GM12864 (cell line): ENCODE measurements around the gene HACE1.

Experiments used
- DNase-seq: peaks from one replicate; pipeline ENCODE4 v3.0.0-alpha.2; 2011; ENCODE audit warnings: low read depth
- H3K4me3 ChIP-seq: 2 replicates; pipeline ENCODE4 v1.5.1; 2011; ENCODE audit warnings: mild to moderate bottlenecking, low read depth, low read length, control low read depth
- TF ChIP-seq, protein P1 (sequence below): IDR thresholded peaks from 2 replicates; pipeline ENCODE4 v1.5.1; 2011; ENCODE audit warnings: low read depth, mild to moderate bottlenecking, moderate library complexity, low read length, control low read depth, inconsistent platforms; ENCODE audit errors: missing control alignments

HACE1 gene

GRCh38 chr6:104885518-104886043 is 25.9 kb upstream of the HACE1 start:
- no peak overlapping the region for H3K4me3 ChIP-seq
- no peak for DNase-seq
- TF ChIP-seq, protein P1, sequence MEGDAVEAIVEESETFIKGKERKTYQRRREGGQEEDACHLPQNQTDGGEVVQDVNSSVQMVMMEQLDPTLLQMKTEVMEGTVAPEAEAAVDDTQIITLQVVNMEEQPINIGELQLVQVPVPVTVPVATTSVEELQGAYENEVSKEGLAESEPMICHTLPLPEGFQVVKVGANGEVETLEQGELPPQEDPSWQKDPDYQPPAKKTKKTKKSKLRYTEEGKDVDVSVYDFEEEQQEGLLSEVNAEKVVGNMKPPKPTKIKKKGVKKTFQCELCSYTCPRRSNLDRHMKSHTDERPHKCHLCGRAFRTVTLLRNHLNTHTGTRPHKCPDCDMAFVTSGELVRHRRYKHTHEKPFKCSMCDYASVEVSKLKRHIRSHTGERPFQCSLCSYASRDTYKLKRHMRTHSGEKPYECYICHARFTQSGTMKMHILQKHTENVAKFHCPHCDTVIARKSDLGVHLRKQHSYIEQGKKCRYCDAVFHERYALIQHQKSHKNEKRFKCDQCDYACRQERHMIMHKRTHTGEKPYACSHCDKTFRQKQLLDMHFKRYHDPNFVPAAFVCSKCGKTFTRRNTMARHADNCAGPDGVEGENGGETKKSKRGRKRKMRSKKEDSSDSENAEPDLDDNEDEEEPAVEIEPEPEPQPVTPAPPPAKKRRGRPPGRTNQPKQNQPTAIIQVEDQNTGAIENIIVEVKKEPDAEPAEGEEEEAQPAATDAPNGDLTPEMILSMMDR, result no peak

- TF ChIP-seq, protein P1, result no peak
- DNase-seq, result no peak
- no peak overlapping the region for H3K4me3 ChIP-seq
Observed at GRCh38 chr6:104884867-104885517, 25.3 kb upstream of the HACE1 start.

- H3K4me3 ChIP-seq, result no peak overlapping the region
- DNase-seq, result no peak
- TF ChIP-seq, protein P1, result no peak
Observed at GRCh38 chr6:104881964-104882668, 22.4 kb upstream of the HACE1 start.

GRCh38 chr6:104862456-104862855 is 2.7 kb upstream of the HACE1 start:
- DNase-seq, result no peak
- no peak overlapping the region for H3K4me3 ChIP-seq
- TF ChIP-seq, protein P1, result no peak

DNA sequence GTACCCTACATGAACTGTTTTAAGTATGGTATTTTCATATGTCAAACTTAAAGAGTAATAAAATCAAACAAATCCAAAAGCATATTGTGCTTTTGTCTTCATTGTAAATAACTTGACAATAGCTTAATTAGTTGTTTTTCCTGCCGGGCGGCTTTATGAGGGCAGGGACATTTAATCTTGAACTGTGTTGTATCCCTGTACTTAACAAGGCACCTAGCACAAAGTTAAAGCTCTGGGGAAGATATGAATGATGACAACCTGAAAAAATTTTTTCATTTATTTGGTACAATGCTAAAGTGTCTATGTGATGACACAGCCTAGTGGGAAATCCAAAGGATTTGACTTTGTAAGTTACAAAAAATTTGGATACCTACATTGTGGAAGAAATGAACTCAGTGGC is 502 bp upstream of the HACE1 start:
- TF ChIP-seq, protein P1, result no peak
- no peak for DNase-seq
- H3K4me3 ChIP-seq, result peak overlapping the region; percentile 80; the same call in 1 of the 2 replicates

DNA sequence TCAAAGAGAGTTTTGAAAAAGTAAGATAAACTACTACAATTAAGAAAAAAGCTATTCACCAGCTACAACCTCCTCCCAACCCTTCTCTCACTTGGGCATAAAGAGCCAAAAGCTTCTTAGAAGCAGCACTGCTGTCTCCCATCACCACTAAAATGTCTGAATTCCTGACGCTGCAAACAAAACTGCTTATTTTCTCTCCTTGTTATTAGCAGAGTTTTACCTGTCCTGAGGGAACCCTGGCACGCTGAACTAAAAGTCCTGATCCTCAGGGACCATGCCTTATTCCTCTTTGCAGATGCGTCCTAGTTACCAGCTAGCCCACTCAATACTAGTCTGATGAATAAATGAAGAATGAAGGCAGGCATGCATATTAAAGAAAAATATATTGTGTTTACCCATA is 1.1 kb downstream of the HACE1 start:
- peak overlapping the region; percentile 80 for H3K4me3 ChIP-seq
- no peak for DNase-seq
- TF ChIP-seq, protein P1, result no peak
